KMS-11 (cell line): ENCODE results near the gene GPC3.

ENCODE experiments used
- H2AFZ ChIP-seq: fragments of 200-600 bp; sonication (generic); 2 replicates; pipeline ENCODE4 v1.6.1; 2016; ENCODE audit warnings: antibody characterized with exemption, mixed run types, low read depth
- H3K27ac ChIP-seq: fragments of 200-600 bp; sonication (generic); 2 replicates; pipeline ENCODE4 v1.6.1; 2016; ENCODE audit warnings: mild to moderate bottlenecking, mixed run types
- H3K27me3 ChIP-seq: fragments of 200-600 bp; sonication (generic); 2 replicates; pipeline ENCODE4 v1.6.1; 2017; ENCODE audit warnings: mild to moderate bottlenecking, low read depth, mixed run types, moderate library complexity; ENCODE audit not compliant: insufficient read depth
- H3K36me3 ChIP-seq: fragments of 200-600 bp; sonication (generic); 2 replicates; pipeline ENCODE4 v1.6.1; 2017; ENCODE audit warnings: mild to moderate bottlenecking, mixed run types; ENCODE audit not compliant: insufficient read depth
- H3K4me1 ChIP-seq: fragments of 200-600 bp; sonication (generic); 2 replicates; pipeline ENCODE4 v1.6.1; 2016; ENCODE audit warnings: mild to moderate bottlenecking, low read depth, mixed run types; ENCODE audit not compliant: poor library complexity, severe bottlenecking
- H3K4me2 ChIP-seq: fragments of 200-600 bp; sonication (generic); 2 replicates; pipeline ENCODE4 v1.7.0; 2016; ENCODE audit warnings: mild to moderate bottlenecking, mixed run types
- H3K4me3 ChIP-seq: fragments of 200-600 bp; sonication (generic); IDR thresholded peaks from 2 replicates; pipeline ENCODE4 v1.6.1; 2017; ENCODE audit warnings: low read depth, low read length, mixed read lengths; ENCODE audit not compliant: insufficient read depth
- H3K79me2 ChIP-seq: fragments of 200-600 bp; sonication (generic); 2 replicates; pipeline ENCODE4 v1.6.1; 2016; ENCODE audit warnings: low read depth, mixed run types; ENCODE audit not compliant: insufficient read depth
- H3K9ac ChIP-seq: fragments of 200-600 bp; sonication (generic); 2 replicates; pipeline ENCODE4 v1.6.1; 2016; ENCODE audit warnings: mild to moderate bottlenecking, mixed run types
- H4K20me1 ChIP-seq: fragments of 200-600 bp; sonication (generic); 2 replicates; pipeline ENCODE4 v1.6.1; 2016; ENCODE audit warnings: mild to moderate bottlenecking, mixed run types; ENCODE audit not compliant: insufficient read depth
- TF ChIP-seq, protein P1 (sequence below): fragments of 200-600 bp; sonication (generic); conservative IDR thresholded peaks from 2 replicates; pipeline ENCODE4 v1.6.1; 2017; ENCODE audit warnings: low read depth, mild to moderate bottlenecking, antibody characterized with exemption, low read length, moderate library complexity, mixed read lengths

The GPC3 gene

DNA sequence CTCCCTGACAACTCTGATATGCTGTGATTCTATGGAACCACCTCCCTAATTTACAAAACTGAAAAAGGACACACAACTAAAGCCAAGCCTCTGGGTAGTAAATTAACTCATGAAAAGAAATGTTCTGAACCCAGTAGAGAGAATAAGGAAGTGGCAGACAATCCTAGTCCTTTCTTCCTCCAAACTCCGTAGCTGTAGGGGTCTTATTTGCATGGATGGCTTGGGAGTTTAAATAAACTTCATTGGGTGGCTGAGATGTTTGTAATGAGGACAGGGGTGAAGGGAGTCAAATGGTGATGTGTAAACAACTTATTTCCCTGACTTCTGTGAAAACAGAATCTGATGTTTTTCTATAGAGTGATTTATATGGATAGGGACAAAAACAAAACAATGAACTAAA lies 59.3 kb downstream of the GPC3 start:
- H3K4me2 ChIP-seq = no peak overlapping the region
- H3K4me3 ChIP-seq = no peak overlapping the region
- no peaks in the 10 kb centered on the region for H4K20me1 ChIP-seq
- no peaks in the 10 kb centered on the region for H3K4me1 ChIP-seq
- no peaks in the 10 kb centered on the region for H3K79me2 ChIP-seq
- no peak overlapping the region for H3K27ac ChIP-seq
- no peak overlapping the region for H3K9ac ChIP-seq
- H3K27me3 ChIP-seq = no peaks in the 10 kb centered on the region
- TF ChIP-seq, protein P1, sequence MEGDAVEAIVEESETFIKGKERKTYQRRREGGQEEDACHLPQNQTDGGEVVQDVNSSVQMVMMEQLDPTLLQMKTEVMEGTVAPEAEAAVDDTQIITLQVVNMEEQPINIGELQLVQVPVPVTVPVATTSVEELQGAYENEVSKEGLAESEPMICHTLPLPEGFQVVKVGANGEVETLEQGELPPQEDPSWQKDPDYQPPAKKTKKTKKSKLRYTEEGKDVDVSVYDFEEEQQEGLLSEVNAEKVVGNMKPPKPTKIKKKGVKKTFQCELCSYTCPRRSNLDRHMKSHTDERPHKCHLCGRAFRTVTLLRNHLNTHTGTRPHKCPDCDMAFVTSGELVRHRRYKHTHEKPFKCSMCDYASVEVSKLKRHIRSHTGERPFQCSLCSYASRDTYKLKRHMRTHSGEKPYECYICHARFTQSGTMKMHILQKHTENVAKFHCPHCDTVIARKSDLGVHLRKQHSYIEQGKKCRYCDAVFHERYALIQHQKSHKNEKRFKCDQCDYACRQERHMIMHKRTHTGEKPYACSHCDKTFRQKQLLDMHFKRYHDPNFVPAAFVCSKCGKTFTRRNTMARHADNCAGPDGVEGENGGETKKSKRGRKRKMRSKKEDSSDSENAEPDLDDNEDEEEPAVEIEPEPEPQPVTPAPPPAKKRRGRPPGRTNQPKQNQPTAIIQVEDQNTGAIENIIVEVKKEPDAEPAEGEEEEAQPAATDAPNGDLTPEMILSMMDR = no peak
- no peak overlapping the region for H2AFZ ChIP-seq
- no peaks in the 10 kb centered on the region for H3K36me3 ChIP-seq

DNA sequence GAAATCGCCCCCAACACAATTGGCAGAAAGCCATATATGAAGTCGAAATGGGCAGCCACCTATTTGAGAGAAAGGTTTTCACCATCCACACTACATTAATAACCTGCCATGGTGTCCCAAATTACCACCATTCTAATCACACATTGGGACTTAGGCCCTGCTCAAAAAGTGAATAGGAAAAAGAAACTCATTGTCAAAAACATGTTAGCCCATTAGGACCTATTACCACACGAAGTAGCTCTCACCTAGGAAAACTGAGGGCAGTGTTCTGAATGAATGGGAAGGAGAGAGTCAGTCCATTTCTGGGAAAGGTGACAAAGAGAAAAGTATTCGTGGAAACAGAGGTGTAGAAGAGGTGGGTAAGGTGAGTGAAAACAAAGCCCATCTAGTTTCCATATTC lies 60.8 kb downstream of the GPC3 start:
- Histone ChIP-seq H3K79me2 (no peaks in the 10 kb centered on the region), H2AFZ (no peak overlapping the region), H3K27ac (no peak overlapping the region), H3K36me3 (no peaks in the 10 kb centered on the region), H3K9ac (no peak overlapping the region), H3K4me2 (no peak overlapping the region), H3K27me3 (no peaks in the 10 kb centered on the region), H3K4me1 (no peaks in the 10 kb centered on the region), H3K4me3 (no peak overlapping the region), H4K20me1 (no peaks in the 10 kb centered on the region)
- TF ChIP-seq, protein P1 = no peak

DNA sequence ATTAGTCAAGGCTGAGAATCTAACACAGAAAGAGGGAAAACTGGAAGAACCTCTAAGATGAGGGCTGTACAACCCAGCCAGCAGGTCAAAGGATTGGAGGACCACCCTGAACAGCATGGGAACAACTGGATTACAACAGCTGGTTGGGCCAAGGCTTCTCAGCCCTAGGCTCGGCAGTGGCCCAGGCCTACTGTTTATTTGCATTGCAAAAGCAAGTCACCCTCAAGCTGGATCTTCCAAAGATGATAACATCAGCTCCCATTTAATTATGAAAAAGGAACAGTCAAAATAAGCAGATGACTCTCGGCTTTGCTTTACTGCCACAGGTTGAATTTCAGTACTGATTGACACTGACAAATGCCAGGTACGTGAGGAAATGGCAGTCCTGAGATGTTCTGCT lies 61.8 kb downstream of the GPC3 start:
- Histone ChIP-seq H2AFZ (no peak overlapping the region), H3K4me1 (no peaks in the 10 kb centered on the region), H3K4me2 (no peak overlapping the region), H3K36me3 (no peaks in the 10 kb centered on the region), H3K27me3 (no peaks in the 10 kb centered on the region), H3K79me2 (no peaks in the 10 kb centered on the region), H3K9ac (no peak overlapping the region), H3K4me3 (no peak overlapping the region), H4K20me1 (no peaks in the 10 kb centered on the region), H3K27ac (no peak overlapping the region)
- TF ChIP-seq, protein P1 = no peak

DNA sequence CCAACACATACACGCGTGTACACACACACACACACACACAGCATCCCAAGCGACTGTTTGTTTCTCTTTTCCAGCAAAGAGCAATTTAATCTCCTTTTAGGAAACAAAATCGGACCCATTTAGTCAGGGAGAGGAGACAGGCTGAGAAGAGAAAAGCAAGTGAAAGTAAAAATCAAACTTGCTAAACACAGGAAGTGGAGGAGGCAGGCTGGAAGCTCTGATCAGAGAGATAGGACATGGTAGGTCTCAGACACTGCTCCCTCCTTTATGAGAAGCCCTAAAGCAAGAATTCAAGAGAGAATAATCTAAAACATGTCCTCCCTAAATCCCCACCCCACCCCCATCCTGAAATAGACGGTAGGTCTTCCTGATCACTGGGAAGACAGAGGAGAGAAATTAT lies 62.3 kb downstream of the GPC3 start:
- TF ChIP-seq, protein P1 = no peak
- H3K27ac ChIP-seq = no peak overlapping the region
- H3K27me3 ChIP-seq = no peaks in the 10 kb centered on the region
- H3K4me1 ChIP-seq = no peaks in the 10 kb centered on the region
- no peak overlapping the region for H2AFZ ChIP-seq
- H3K9ac ChIP-seq = no peak overlapping the region
- H3K79me2 ChIP-seq = no peaks in the 10 kb centered on the region
- H4K20me1 ChIP-seq = no peaks in the 10 kb centered on the region
- H3K36me3 ChIP-seq = no peaks in the 10 kb centered on the region
- H3K4me2 ChIP-seq = no peak overlapping the region
- H3K4me3 ChIP-seq = no peak overlapping the region

DNA sequence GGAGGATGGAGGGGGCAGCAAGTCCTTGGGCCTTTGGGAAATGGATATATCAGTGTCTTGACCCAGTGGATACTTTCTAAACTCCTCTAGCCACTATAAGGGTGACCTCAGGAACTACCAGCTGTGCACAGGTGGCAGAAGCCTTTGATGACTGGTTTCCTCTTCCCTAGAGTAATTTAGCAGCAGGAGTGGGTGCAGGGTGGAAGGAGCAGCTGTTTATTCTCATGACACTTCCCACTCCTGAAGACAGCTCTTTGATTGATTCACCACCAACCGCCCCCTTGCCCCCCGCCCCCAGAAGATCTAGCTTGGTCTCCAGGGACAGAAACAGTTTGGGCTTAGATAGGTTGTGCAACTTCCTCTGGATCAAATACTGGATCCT lies 63.0 kb downstream of the GPC3 start:
- Histone ChIP-seq H3K79me2 (no peaks in the 10 kb centered on the region), H3K4me2 (no peak overlapping the region), H3K9ac (no peak overlapping the region), H3K4me1 (no peaks in the 10 kb centered on the region), H2AFZ (no peak overlapping the region), H3K36me3 (no peaks in the 10 kb centered on the region), H4K20me1 (no peaks in the 10 kb centered on the region), H3K4me3 (no peak overlapping the region), H3K27me3 (no peaks in the 10 kb centered on the region), H3K27ac (no peak overlapping the region)
- TF ChIP-seq, protein P1 = no peak
